Activated CD4-positive, alpha-beta T cell treated with anti-CD3 and anti-CD28 coated beads for 4 hours (primary cell): ENCODE data around the gene TRIM44.

Source experiments
- DNase-seq, 2 donors: peaks; one replicate each; pipeline ENCODE4 v3.0.0-alpha.2; 2020

The TRIM44 gene

GRCh38 chr11:35794333-35794732 lies 131.8 kb downstream of the TRIM44 start:
- no peak for DNase-seq

DNA sequence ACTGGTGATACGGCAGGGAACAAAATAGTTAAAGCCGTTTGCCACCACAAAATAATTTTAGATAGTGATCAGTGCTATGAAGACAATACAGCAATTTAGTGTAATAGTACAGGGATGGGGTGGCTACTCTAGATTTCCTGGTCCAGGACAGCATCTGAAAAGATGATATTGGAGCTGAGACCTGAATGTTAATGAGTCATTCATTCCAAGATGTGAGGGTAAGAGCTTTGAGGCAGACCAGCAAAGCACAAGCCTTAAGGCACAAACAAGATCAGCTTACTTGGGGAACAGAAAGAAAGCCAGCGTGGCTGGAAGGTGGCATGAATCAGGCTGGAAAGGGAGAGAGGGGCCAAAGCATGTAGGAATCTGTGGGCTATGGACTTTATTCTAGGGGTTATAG lies 132.3 kb downstream of the TRIM44 start:
- DNase-seq: no peak

DNA sequence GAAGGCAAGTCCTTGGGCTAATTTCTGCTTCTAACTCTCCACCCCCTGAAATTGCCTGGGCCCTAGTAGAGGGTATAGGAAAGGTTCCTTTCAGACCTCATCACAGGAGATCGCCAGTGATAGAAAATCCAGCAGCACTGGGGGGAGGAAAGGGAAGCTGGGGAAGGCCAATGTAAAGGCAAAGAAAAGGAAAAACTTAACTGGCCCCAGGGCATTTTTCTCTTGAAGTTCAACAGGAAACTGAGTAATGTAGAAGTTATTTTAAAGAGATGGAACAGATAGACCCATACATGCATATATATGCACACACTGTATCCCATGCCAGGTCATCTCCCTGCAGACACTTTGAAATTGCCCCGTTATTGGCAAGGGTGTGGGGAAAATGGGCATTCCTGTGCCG lies 134.0 kb downstream of the TRIM44 start:
- no peak for DNase-seq

DNA sequence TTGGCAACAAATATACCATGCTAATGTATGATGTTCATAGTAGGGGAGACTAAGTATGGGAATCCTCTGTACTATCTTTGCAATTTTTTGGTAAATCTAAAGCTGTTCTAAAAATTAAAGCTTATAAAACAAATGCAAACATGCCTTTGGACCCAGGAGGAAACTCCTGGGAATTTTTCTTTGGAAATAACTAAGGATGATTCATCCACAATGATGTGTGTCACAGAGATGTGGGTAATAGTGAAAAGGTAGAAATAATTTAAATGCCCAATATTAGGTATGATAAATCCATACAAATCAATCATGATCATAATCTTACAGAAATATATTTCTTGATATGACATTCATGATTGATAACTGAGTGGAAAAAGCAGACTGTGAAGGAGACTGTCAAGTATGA lies 135.8 kb downstream of the TRIM44 start:
- no peak for DNase-seq

DNA sequence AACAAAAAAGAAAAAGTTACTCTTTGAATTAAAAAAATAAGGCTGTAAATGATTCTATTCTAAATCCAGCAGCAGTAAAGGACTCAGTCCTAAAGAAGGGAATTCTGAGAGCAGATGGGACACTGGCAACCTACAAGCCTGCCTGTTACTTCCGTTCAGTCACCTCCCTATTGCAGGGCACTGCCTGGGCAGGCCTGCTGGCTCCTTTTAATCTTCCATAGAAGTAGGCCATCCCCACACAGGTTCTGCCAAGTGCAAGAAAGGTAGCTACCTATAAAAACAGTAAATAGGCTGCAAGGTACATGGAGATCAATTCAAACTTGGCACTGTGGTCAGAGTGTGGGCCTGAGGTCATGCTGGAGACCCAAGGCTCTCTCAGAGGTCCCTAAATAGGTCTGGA lies 136.4 kb downstream of the TRIM44 start:
- no peak for DNase-seq

DNA sequence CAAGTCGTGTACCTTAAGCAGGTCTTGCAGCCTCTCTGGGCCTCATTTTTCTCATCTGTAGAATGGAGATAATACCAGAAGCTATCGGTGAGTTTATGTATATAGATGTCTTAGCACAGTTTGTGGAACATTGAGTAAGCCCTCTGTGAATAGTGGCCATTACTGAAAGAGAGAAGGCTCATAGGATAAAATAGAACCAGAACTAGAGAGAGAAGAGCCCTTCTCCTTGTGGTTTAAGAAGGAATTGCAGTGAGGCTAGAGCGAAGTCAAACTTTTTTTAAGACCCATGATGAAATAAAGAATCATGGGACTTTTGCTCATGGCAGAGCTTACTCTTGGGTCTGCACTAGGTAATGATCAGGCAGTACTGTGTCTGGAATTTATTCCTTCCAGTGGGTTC lies 137.1 kb downstream of the TRIM44 start:
- DNase-seq: no peak

GRCh38 chr11:35800970-35801953 lies 138.7 kb downstream of the TRIM44 start:
- DNase-seq: no peak

GRCh38 chr11:35802221-35802620 lies 139.6 kb downstream of the TRIM44 start:
- DNase-seq: no peak

GRCh38 chr11:35802672-35803071 lies 140.1 kb downstream of the TRIM44 start:
- DNase-seq: no peak

GRCh38 chr11:35803115-35803514 lies 140.5 kb downstream of the TRIM44 start:
- DNase-seq: no peak

GRCh38 chr11:35804451-35805040 lies 142.0 kb downstream of the TRIM44 start:
- no peak for DNase-seq

- DNase-seq: no peak
Measured at GRCh38 chr11:35809561-35809960, 147.0 kb downstream of the TRIM44 start.

- no peak for DNase-seq
Measured at GRCh38 chr11:35810045-35810645, 147.6 kb downstream of the TRIM44 start.

DNA sequence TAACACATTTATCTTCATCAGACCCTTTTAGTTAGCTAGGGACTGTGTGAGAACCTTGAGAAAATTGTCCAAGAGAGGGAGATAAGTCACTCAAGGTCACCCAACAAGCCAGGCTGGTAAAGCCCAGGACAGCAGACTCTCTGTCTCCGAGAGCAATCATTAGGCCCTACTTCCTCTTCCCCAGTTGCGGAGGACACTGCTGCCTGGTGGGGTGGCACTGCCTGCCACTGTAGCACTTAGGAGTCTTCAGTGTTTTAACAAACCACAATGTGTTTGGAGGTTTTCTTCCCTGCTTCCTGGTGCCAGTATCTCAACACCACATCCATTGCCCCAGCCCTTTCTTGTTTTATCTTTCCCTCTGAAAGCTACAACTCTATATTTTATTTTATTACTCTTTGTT lies 149.2 kb downstream of the TRIM44 start:
- DNase-seq: no peak

DNA sequence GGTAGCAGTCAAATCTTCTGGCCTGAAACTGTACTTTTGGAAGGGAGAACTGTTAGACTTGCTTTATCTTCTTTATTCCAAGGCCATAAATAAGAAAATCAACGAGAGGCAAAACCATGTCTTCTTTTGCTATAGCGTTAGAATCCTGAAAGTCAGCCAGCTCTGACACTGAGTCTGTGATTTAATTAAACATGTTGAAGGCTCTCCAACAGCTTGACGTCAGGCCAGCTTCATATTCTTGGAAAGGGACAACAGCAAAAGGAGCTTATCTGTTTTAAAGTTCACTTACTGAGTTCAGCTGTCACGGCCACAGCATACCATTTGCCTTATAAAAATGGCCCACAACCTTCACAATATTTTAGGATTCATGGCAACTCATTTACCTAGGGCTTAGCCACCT lies 150.3 kb downstream of the TRIM44 start:
- DNase-seq: no peak

- DNase-seq: no peak
Measured at GRCh38 chr11:35814081-35814695, 151.6 kb downstream of the TRIM44 start.

DNA sequence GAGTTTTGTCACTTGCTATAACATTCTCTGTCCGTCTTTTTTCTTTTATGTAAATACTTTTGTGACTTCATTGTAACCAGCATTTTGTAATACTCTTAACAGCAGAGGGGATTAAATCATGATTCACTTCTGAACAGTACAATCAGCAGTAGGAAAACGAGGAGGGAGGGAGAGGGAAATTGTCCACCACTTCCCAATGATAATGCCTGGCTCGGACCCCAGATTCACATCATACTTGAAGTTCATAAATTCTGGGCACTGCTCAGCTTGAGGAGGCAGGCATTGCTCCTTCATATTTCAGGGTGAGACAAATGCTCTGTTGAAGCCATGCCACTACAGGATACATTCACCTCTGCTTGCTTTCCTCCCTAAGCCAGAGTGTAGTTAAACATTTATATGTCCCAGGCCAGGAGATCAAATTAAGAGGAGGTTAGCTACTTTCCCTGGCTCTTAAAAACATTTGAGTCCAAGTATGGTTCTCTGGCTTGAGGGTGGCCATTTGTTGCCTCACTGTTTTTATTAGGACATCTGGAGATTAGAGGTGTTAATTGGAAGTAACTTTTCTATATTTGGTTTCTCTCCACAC lies 152.2 kb downstream of the TRIM44 start:
- DNase-seq: no peak

DNA sequence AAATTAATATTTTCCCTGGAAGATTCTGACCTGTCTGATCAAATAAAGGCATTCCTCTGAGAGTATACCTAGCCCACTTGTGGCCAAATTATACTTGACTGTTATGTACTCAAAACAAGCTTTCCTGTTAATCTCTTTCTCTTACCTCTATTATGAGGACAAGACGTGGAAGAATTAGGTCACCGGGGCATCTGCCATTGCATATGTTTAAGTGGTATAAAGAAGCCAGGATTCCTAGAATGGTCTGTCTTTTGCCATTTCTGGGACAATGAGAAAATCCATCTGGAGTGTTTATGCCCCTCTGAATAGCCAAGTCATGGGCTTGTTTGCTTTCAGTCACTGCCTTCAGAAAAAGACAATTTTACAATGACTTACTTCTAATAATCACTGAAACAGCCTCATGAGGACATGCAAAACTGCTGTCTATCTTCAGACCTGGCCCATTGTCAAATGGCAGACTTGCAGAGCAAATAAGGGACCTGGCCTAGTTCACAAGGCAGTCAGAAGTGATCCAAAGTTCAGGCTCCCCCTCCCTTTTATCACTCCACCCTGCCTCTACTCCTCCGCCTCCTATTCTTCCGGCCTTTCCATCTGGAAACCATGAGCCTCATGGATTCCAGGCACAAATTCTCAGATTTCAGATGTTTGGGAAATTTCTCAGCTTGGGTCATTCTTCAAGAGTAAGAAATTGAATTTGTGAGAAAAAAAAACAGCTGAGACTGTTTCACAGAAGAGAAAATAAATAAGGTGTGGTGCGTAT lies 153.2 kb downstream of the TRIM44 start:
- DNase-seq: no peak

DNA sequence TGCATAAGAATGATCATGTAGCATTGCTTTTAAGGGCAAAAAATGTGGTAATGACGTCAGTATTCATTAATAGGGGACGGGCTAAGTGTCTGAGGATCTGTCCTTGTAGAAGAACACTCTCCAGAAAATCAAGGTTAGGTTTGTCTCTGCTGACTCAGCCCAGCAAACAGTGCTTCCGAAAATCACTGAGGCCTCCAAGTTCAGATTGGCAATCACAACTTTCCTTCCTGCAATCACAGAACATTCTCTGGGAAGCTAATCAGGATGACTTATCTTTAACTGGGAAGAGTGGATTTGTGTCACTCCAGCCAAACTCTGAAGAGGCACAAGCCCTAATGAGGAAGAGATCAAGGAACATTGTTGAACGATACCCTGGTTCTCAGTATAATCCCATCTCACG lies 158.0 kb downstream of the TRIM44 start:
- no peak for DNase-seq

- no peak for DNase-seq
Measured at GRCh38 chr11:35822815-35823495, 160.4 kb downstream of the TRIM44 start.

DNA sequence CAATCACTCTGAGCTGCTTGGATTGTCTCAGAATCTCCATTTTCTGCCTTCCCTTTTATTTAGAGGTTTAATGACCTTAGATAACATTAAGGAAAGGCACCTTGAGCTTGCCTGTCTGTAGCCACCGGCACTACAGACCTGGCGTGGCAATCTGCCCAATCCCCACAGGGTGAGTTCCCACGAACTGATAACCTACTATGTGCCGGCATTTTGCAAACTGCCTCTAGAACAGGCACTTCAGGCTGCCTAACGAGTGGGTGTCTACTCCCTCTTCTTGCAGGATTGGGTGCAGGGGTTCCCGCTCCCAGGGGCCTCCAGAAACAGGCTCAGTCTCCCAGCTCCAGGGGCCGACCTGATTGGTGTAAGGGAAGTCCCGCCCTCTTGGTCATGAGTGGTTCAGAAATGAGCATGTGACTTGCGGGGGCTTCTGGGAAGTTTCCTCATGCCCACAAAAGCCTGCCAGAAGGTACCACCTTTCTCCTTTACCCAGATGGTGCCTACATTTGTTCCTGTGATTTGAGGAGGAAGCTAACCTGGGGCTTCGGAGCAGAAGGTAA lies 161.2 kb downstream of the TRIM44 start:
- no peak for DNase-seq
